ENCODE data around the gene SLC26A5. TPM values are rescaled to one million over a fixed set of nuclear protein-coding genes. Genes with fewer than 3 reads are reported as not detected.

Gene SLC26A5
- total and polyA plus RNA-seq, 2 donors (not counting 3 experiments of a cell fraction or from before 2014, with no cell fraction given): not detected

DNA sequence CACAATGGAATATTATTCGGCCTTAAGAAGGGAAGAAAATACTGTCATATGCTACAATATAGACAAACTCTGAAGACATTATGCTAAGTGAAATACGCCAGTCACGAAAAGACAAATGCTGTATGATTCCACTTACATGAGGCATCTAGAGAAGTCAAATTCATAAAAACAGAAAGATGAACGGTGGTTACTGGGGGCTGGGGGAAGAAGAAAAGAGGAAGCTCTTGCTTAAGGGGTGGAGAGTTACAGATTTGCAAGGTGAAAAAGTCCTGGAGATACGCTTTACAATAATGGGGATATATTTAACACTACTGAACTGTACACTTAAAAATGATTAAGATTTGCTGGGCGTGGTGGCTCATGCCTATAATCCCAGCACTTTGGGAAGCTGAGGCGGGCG, 49.5 kb downstream of the SLC26A5 start:
- H3K4me2 ChIP-seq (ENCODE audit: insufficient read depth, low read length): no peak overlapping the region
- H3K9me1 ChIP-seq (replicated peaks; ENCODE audit: control insufficient read depth, extremely low read depth, insufficient read depth, low read length): no peaks in the 10 kb centered on the region
- H2AFZ ChIP-seq (ENCODE audit: low read depth, low read length): no peak overlapping the region
- H3K27ac ChIP-seq (ENCODE audit: insufficient read depth, low read depth, low read length): no peak overlapping the region
- dilution Hi-C loops (cut with MboI; ENCODE audit: extremely low pct_ligation_motif_present, low sequenced_read_pairs): no loop called here
- H4K20me1 ChIP-seq (replicated peaks; ENCODE audit: control insufficient read depth, extremely low read depth, insufficient read depth, low read length): no peaks in the 10 kb centered on the region
- DNase-seq (ENCODE audit: low read depth, low spot score) (no peak), FAIRE-seq (no peak)
- intact Hi-C loops (cut with micrococcal nuclease): no loop called here
- no TSS peak for BruUV-seq (replicated peaks)
- peaks cover 0 to 2% of the 10 kb centered on the region in 2 experiments for H3K27me3 ChIP-seq (ENCODE audit: control insufficient read depth in 2 of 2, insufficient read depth in 2 of 2, low read length in 2 of 2)
- TF ChIP-seq POLR2AphosphoS5 (IDR thresholded peaks at IDR 0.05; ENCODE audit: insufficient read depth, low read depth, low read length) (no peak), FOS (IDR thresholded peaks at IDR 0.05; ENCODE audit: borderline replicate concordance, insufficient read depth, low read length) (no peak), GATA2 (IDR thresholded peaks at IDR 0.05; ENCODE audit: insufficient read depth, insufficient read length, low read depth, low read length) (no peak), MYC (IDR thresholded peaks at IDR 0.05; ENCODE audit: low read depth, low read length) (no peak), POLR2A (IDR thresholded peaks at IDR 0.05; ENCODE audit: low read depth, low read length) (no peak), EZH2 (IDR thresholded peaks at IDR 0.05; ENCODE audit: borderline replicate concordance, low read depth, low read length, severe bottlenecking) (no peak), JUN (IDR thresholded peaks at IDR 0.05; ENCODE audit: borderline replicate concordance, insufficient read depth, insufficient read length, low read depth) (no peak)
- TF ChIP-seq, protein P1, sequence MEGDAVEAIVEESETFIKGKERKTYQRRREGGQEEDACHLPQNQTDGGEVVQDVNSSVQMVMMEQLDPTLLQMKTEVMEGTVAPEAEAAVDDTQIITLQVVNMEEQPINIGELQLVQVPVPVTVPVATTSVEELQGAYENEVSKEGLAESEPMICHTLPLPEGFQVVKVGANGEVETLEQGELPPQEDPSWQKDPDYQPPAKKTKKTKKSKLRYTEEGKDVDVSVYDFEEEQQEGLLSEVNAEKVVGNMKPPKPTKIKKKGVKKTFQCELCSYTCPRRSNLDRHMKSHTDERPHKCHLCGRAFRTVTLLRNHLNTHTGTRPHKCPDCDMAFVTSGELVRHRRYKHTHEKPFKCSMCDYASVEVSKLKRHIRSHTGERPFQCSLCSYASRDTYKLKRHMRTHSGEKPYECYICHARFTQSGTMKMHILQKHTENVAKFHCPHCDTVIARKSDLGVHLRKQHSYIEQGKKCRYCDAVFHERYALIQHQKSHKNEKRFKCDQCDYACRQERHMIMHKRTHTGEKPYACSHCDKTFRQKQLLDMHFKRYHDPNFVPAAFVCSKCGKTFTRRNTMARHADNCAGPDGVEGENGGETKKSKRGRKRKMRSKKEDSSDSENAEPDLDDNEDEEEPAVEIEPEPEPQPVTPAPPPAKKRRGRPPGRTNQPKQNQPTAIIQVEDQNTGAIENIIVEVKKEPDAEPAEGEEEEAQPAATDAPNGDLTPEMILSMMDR (IDR thresholded peaks at IDR 0.05; ENCODE audit: extremely low read depth in 1 of 2, insufficient read depth in 1 of 2, low read depth in 1 of 2, low read length in 2 of 2): no peak
- TF ChIP-seq, protein P2, sequence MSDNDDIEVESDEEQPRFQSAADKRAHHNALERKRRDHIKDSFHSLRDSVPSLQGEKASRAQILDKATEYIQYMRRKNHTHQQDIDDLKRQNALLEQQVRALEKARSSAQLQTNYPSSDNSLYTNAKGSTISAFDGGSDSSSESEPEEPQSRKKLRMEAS (IDR thresholded peaks at IDR 0.05; ENCODE audit: insufficient read depth, insufficient read length): no peak
- H3K36me3 ChIP-seq (ENCODE audit: control insufficient read depth in 2 of 2, extremely low read depth in 1 of 2, insufficient read depth in 2 of 2, low read length in 2 of 2): no peaks in the 10 kb centered on the region
- H3K4me1 ChIP-seq (ENCODE audit: control insufficient read depth, extremely low read depth, insufficient read depth, low read length): no peaks in the 10 kb centered on the region
- H3K9ac ChIP-seq (replicated peaks; ENCODE audit: extremely low read depth, insufficient read depth, low read length): no peak overlapping the region
- H3K9me3 ChIP-seq (replicated peaks; ENCODE audit: control insufficient read depth, insufficient read depth, low read length): no peaks in the 10 kb centered on the region
- no peak overlapping the region for H3K4me3 ChIP-seq (replicated peaks in 1 of 3; ENCODE audit: insufficient read depth in 1 of 3, low read depth in 1 of 3, low read length in 3 of 3)
- ChIA-PET POLR2A (no interaction called here), CTCF (no interaction called here)
- H3K79me2 ChIP-seq (ENCODE audit: control insufficient read depth, insufficient read depth, low read length): no peaks in the 10 kb centered on the region
